DLD1 (cell line): ENCODE measurements around the gene CCL5.

ENCODE experiments used
- in situ Hi-C: cut with HindIII; loops from 2 replicates; pipeline ENCODE4 v1.10.0; 2017; ENCODE audit warnings: low sequenced_read_pairs

CCL5 gene

GRCh38 chr17:35870906-35871819 lies 9.0 kb downstream of the CCL5 start:
- in situ Hi-C loops: no loop called here

DNA sequence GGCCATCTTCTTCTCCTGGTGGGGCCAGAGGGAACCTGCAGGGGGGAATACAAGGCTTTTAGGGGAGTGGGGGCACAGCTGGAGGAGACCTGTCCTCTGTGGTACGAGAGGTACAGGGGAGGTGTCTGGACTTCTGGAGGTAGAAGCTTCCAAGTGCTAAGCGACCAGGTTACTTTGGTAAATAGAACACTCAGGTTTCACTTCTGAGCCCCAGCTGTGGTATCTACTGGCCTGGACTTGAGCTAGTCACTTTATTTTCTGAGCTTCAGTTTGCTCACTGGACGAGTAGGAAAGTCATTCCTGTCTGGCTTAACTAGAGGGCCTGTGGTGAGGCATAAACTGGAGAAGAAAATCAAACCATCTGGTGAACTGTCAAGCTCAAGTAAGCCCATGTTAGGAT lies 11.4 kb downstream of the CCL5 start, which contains the start of gene HEATR9:
Gene HEATR9 (minus strand): TSS at position 155 of the 400 bp plus-strand sequence. CDS start 149 bp downstream, at position 6.
- in situ Hi-C loops: no loop called here

- in situ Hi-C loops: no loop called here
These were observed 12.6 kb downstream of the CCL5 start for GRCh38 chr17:35867574-35867973.

DNA sequence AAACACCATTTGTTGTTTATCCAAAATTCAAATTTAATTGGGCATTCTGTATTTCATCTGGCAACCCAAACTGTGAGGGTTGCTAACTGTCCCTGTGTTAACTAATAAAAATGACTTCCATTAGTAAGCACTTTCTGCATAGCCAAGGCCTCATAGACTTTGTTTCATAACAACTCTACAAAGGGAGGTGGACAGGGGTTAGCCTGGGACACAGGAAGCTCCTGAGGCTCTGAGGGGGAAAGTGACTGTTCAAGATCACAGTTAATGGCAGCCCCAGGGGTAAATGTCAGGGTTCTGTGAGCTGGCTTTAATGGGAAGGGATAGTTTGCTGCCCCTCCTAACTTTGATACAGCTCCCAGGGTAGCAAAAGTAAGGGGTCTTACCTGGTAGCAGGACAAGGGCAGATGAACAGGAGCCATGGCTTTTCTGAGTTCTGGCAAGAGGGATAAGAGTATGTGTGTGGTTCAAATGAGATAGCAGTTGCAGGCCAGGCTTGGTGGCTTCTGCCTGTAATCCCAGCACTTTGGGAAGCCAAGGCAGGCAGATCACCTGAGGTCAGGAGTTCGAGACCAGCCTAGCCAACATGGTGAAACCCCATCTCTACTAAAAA lies 13.7 kb downstream of the CCL5 start:
- in situ Hi-C loops: no loop called here

DNA sequence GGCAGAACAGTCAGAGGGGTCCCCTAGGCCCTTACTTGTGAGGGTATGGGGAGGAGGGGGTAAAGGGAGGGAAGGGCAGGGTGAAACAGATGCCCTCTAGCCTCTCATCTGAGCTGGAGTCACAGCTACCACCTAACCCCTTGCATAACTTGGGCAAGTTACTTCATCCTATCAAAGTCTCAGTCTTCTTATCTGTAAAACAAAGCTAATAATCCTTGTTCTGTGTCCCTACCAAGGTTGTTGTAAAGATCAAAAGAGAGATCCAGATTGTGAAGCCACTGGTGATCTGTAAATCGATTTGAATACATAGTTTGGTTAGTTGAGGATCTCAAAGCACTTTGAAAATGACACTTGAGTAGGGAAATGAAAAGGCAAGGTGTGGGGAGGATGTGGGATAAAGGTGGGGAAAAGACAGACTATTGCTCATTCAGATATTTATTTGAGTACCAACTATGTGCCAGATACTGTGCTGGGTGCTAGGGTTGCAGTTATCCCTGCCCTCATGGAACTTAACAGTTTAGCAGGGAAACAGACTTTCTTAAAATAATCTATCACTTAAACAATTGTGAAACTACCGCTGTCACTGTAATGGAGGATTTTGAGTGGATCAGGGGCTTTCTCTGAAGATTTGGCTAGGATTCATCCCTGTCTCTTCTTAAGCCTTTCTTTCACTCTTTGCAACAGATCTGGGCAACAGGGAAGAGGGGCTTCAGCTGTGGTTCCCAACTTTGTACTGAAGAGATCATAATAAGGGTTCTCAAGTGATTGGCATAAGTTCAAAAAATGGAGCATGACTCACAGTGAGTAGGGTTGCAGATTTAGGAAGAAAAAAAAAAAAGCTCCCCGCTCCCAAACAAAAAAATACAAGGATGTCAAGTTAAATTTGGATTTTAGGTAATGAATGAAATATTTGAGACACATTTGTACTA lies 14.5 kb downstream of the CCL5 start:
- in situ Hi-C loops: no loop called here

GRCh38 chr17:35864853-35865252 lies 15.3 kb downstream of the CCL5 start:
- in situ Hi-C loops: no loop called here

DNA sequence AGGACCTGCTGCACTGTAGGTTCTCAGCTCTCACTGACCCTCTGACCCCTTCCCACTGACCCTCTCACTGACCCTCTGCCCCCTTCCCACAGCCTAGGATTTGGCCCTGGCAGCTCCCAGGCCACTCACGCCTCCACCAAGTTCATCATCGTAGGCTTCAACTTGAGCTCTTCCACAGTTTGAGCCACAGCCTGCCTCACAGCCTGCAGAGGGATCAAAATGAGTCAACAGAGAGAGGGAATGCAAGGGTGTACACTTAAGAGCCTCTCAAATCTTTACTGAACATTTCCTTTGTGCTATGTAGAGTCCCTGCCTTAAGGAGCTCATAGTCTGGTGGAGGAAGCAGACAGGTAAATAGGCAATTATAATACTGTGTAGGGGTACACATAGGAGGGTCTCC lies 23.6 kb downstream of the CCL5 start:
- in situ Hi-C loops: no loop called here

- in situ Hi-C loops: no loop called here
These were observed 24.2 kb downstream of the CCL5 start for GRCh38 chr17:35855965-35856364.

GRCh38 chr17:35849469-35850348 lies 30.5 kb downstream of the CCL5 start:
- in situ Hi-C loops: no loop called here

DNA sequence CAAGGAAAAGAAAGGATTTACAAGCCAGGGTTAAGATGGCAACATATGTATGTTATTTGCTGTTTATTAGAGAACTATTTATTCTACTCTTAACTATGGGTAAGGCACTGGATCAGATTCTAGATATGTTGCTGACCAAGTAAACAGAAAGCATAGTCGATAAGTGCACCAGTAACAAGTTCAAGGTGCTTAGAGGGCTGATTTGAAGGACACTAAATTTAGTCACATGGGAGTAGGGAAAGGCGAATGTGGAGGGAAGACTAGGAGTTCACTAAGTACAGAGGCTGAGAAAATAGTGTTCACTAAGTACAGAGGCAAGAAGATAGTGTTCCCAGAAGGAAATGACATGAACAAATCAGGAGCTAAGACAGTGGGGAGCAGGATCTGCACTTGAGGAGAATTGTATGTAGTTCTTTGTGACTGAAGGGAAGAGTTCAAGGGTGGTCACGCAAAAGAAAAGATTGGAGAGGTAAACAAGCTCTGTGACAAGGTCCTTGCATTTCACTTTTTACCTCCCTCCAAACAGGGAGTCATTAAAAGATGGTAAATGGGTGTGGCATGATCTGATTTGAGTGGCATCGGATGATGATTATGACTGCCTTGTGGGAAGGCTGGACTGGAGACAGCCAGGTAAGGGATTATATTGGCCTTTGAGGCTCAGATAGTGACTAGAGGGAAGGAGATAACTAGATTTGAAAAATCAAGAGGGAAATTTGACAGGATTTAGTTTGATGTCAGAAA lies 32.4 kb downstream of the CCL5 start:
- in situ Hi-C loops: no loop called here

DNA sequence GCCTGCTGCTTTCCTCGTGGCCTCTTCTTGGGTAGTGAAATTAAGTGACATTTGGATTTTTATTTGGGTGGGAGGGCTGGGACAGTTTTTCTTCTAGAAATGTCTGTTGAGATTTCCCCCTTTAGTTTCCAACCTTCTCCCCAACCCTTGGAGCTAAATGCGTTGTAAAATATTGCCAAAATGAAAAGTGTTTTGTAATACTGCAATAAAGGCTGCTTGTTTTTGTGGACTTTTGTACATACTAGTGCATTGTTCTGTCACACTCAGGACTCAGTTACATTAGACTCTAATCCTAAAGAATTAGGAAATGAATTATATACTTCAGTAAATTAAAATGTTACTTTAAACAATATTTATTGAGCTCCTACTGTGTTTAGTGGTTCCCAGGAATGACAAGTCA lies 33.2 kb downstream of the CCL5 start:
- in situ Hi-C loops: no loop called here

GRCh38 chr17:35846055-35846809 lies 33.9 kb downstream of the CCL5 start:
- in situ Hi-C loops: no loop called here

DNA sequence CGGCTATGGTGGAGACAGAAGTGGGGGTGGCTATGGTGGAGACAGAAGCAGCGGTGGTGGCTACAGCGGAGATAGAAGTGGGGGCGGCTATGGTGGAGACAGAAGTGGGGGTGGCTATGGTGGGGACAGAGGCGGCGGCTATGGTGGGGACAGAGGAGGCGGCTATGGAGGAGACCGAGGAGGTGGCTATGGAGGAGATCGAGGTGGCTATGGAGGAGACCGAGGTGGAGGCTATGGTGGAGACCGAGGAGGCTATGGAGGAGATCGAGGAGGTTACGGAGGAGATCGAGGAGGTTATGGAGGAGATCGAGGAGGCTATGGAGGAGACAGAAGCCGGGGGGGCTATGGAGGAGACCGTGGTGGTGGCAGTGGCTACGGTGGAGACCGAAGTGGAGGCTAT lies 35.6 kb downstream of the CCL5 start:
- in situ Hi-C loops: no loop called here

- in situ Hi-C loops: no loop called here
These were observed 36.5 kb downstream of the CCL5 start for GRCh38 chr17:35843698-35844097.

DNA sequence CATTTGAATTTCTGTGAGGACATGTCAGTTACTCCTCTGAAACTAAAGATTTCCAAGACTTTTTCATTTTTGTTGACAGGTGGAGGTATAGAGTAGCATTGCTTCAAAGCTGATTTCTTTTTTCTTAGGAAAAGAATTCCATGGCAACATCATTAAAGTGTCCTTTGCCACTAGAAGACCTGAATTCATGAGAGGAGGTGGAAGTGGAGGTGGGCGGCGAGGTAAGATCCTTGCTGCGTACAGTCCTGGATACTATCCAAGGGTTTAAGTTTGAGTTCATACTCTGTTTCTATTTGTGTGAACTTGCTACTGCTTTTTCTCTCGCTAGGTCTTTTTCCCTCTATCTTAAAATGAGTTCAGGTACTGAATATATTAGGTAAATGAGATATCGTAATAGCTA lies 37.9 kb downstream of the CCL5 start:
- in situ Hi-C loops: no loop called here

DNA sequence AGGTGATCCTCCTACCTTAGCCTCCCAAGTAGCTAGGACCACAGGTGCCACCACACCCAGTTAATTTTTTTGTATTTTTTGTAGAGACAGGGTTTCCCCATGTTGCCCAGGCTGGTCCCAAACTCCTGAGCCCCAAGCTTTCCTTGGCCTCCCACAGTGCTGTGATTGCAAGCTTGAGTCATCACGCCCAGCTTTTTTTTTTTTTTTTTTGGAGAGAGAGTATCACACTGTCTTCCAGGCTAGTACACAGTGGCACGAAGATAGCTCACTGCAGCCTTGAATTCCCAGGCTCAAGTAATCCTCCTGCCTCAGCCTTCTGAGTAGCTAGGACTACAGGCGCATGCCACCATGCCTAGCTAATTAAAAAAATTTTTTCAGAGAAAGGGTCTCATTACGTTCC lies 38.7 kb downstream of the CCL5 start:
- in situ Hi-C loops: no loop called here

DNA sequence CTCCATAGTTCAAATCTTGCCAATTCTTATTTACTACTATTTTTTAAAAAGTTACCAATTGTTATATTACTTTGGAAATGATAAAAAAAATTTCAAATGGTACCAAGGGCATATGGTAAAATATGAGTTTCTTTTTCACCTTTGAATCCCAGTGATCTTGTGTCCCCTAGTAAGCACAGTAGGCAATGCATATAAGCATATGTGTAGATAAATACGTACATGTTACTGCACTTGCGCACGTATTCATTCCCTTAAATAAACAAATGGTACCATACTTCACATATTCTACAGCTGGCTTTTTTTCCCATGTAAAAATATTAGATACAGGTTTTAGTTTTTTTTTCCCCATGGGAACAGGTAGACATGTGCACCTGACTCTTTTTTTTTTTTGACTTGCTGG lies 39.1 kb downstream of the CCL5 start:
- in situ Hi-C loops: no loop called here

GRCh38 chr17:35825206-35825605 lies 55.0 kb downstream of the CCL5 start:
- in situ Hi-C loops: no loop called here
